Stomach (tissue), 9 donors: Measurements from ENCODE around the gene DLG3. TPM values are rescaled to one million over a fixed set of nuclear protein-coding genes. Genes with fewer than 3 reads are reported as not detected.

ENCODE experiments used
- DNase-seq, 2 donors: peaks; one replicate each; pipeline versions ENCODE4 v3.0.0 to v3.0.0-alpha.2; 2013 to 2019
- H3K27ac ChIP-seq, 5 donors: fragments of 200-600 bp in 4 of 5; sonication (generic) in 4 of 5; one replicate each; pipeline ENCODE4 v1.5.1; 2013 to 2019; ENCODE audit warnings: mild to moderate bottlenecking in 1 of 5, moderate library complexity in 1 of 5
- H3K27me3 ChIP-seq, 3 donors: fragments of 200-600 bp; sonication (generic); one replicate each; pipeline ENCODE4 v1.5.1; 2017 to 2019; ENCODE audit warnings: mixed run types in 1 of 3
- H3K36me3 ChIP-seq, 4 donors: fragments of 200-600 bp; sonication (generic); 1 replicate in 3 of 4; 2 replicates in 1 of 4; pipeline ENCODE4 v1.5.1; 2016 to 2019
- H3K4me1 ChIP-seq, 4 donors: fragments of 200-600 bp; sonication (generic); one replicate each; pipeline ENCODE4 v1.5.1; 2016 to 2019
- H3K4me3 ChIP-seq, 4 donors: fragments of 200-600 bp; sonication (generic) in 3 of 4; one replicate each; pipeline ENCODE4 v1.5.1; 2016 to 2019; ENCODE audit warnings: mild to moderate bottlenecking in 1 of 4
- H3K9me3 ChIP-seq, 4 donors: fragments of 200-600 bp; sonication (generic); one replicate each; pipeline ENCODE4 v1.5.1; 2016 to 2019
- EP300 ChIP-seq: sonication (generic); formaldehyde crosslinking; IDR thresholded peaks from one replicate; pipeline ENCODE4 v1.6.1; 2017; ENCODE audit warnings: antibody characterized with exemption
- POLR2A ChIP-seq, 4 donors: fragments of 450-650 bp; IDR thresholded peaks; one replicate each; pipeline ENCODE4 v1.6.1; 2016; ENCODE audit warnings: antibody characterized with exemption in 4 of 4, control low read depth in 2 of 4, mild to moderate bottlenecking in 1 of 4, moderate library complexity in 1 of 4
- POLR2AphosphoS5 ChIP-seq, 3 donors: sonication (generic); formaldehyde crosslinking; IDR thresholded peaks; one replicate each; pipeline ENCODE4 v1.6.1; 2016; ENCODE audit warnings: antibody characterized with exemption in 3 of 3
- WGBS, 5 donors: extraction: QIAGEN DNeasy Blood & Tissue Kit in 3 of 5; methylation state at CpG; one replicate each; pipeline versions ENCODE4 v1.1.5 to v1.1.7; 2013 to 2018; 5-methylcytosine and 5-hydroxymethylcytosine counted together
- intact Hi-C: fragments of 100-400 bp; cut with DNase I; formaldehyde crosslinking; loops from one replicate; pipeline ENCODE4 v1.15.1; 2023; ENCODE audit warnings: low total_unique reads
- polyA plus RNA-seq, 3 donors: library from polyadenylated mRNA; stranded (reverse); fragments of 200-250 nt; gene quantifications; one replicate each; pipeline ENCODE4 v1.2.3, GENCODE V29; 2013
- total RNA-seq, 5 donors: library from RNA; depleted of rRNA; stranded (reverse); fragments of >200 nt; gene quantifications; one replicate each; pipeline versions ENCODE4 v1.1.0 to v1.2.3, GENCODE V29; 2014 to 2016
- TF ChIP-seq, protein P1 (sequence below), 7 experiments: fragments of 450-650 bp in 4 of 7; fragments of 200-600 bp in 3 of 7; sonication (generic) in 3 of 7; IDR thresholded peaks; one replicate each; pipeline ENCODE4 v1.5.1; 2016 to 2019; ENCODE audit warnings: antibody characterized with exemption in 7 of 7, control low read depth in 2 of 7, mild to moderate bottlenecking in 1 of 7
- donor health status: healthy with polysubstance abuse.
- donor health status: Bipolar disorder and iron deficiency.
- donor health status: healthy.

DLG3 gene
- total and polyA plus RNA-seq, 8 donors, result 11.7 to 44.8 (median 21.6) TPM

DNA sequence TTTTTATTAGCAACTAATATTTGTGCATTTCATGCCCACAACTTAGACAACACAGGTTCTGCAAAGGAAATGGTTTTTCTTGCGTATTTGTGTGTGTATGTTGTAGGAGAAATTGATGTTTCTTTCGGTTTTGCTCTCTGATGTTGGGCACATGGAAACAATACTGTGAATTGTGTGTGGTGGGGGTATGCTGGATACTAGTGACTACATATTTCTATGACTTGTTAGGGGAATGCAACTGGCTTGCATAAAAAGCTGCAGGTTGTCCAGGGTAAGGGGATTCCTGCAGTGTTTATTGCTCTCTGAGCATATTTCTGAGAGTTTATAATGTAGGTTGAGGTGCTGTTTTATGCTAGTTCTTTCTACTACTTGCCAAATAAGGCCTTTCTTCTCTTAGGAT lies 11.6 kb downstream of the DLG3 start:
- intact Hi-C loops, result no loop called here
- peaks cover 0 to 39% (median 13%) of the 10 kb centered on the region in 4 donors for H3K4me1 ChIP-seq
- WGBS, 5 donors, result 6 to 31% (median 23%) methylated on average over 2 of the region's 2 CpGs

DNA sequence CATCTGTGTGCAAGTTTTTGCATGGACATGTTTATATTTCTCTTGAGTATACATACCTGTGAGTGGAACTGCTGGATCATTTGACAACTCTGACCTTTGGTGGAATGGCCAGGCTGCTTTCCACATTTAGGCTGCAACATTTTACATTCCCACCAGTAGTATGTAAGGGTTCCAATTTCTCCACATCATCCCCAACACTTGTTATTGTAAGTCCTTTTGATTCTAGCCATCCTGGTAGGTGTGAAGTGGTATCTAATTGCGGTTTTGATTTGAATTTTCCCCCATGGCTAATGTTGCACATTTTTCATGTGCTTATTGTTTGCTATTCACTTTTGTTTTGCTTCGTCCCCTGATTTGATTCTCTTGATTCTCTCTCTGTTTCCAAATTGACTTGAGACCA lies 16.4 kb downstream of the DLG3 start:
- 72 to 100% (median 93%) methylated on average over 2 of the region's 2 CpGs for WGBS, 5 donors
- intact Hi-C loops, result no loop called here
- Histone ChIP-seq H3K4me1 (peaks cover 0 to 15% (median 5%) of the 10 kb centered on the region in 4 donors), H3K27ac (no peak overlapping the region), H3K9me3 (no peaks in the 10 kb centered on the region), H3K36me3 (peaks cover 0 to 3% (median 0%) of the 10 kb centered on the region in 4 donors), H3K27me3 (peaks cover 0 to 4% (median 0%) of the 10 kb centered on the region in 3 donors), H3K4me3 (no peak overlapping the region)
- no peak for DNase-seq
- TF ChIP-seq, protein P1, sequence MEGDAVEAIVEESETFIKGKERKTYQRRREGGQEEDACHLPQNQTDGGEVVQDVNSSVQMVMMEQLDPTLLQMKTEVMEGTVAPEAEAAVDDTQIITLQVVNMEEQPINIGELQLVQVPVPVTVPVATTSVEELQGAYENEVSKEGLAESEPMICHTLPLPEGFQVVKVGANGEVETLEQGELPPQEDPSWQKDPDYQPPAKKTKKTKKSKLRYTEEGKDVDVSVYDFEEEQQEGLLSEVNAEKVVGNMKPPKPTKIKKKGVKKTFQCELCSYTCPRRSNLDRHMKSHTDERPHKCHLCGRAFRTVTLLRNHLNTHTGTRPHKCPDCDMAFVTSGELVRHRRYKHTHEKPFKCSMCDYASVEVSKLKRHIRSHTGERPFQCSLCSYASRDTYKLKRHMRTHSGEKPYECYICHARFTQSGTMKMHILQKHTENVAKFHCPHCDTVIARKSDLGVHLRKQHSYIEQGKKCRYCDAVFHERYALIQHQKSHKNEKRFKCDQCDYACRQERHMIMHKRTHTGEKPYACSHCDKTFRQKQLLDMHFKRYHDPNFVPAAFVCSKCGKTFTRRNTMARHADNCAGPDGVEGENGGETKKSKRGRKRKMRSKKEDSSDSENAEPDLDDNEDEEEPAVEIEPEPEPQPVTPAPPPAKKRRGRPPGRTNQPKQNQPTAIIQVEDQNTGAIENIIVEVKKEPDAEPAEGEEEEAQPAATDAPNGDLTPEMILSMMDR (IDR thresholded peaks at IDR 0.05), result no peak
- TF ChIP-seq POLR2A (IDR thresholded peaks at IDR 0.05) (no peak), POLR2AphosphoS5 (IDR thresholded peaks at IDR 0.05) (no peak), EP300 (no peak)

More for the DNA sequence above, 11.6 kb downstream of the DLG3 start:
- Histone ChIP-seq H3K4me3 (peak overlapping the region; percentile 52 to 64 (median 55)), H3K27ac (peak overlapping the region in 4 of 5 donors; percentile 90 to 93 (median 91)), H3K27me3 (peaks cover 0 to 19% (median 12%) of the 10 kb centered on the region in 3 donors), H3K9me3 (no peaks in the 10 kb centered on the region), H3K36me3 (peaks cover 0 to 3% (median 0%) of the 10 kb centered on the region in 4 donors)
- TF ChIP-seq EP300, result no peak
- TF ChIP-seq POLR2AphosphoS5 (IDR thresholded peaks at IDR 0.05), result no peak
- TF ChIP-seq POLR2A (IDR thresholded peaks at IDR 0.05), result no peak
- TF ChIP-seq, protein P1 (IDR thresholded peaks at IDR 0.05), result no peak
- no peak for DNase-seq

DNA sequence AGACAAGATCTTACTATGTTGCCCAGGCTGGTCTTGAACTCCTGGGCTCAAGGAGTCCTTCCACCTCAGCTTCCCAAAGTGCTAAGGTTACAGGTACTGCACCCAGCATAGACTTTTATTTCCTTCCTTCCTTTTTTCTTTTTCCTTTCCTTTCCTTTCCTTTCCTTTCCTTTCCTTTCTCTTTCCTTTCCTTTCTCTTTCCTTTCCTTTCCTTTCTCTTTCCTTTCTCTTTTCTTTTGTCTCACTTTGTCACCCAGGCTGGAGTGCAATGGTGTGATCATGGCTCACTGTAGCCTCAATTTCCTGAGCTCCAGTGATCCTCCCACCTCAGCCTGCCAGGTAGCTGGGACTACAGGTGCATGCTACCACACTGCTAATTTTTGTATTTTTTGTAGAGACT lies 19.4 kb downstream of the DLG3 start:
- DNase-seq, result no peak
- Histone ChIP-seq H3K4me1 (peaks cover 0 to 5% (median 1%) of the 10 kb centered on the region in 4 donors), H3K36me3 (peaks cover 0 to 3% (median 0%) of the 10 kb centered on the region in 4 donors), H3K9me3 (no peaks in the 10 kb centered on the region), H3K27ac (no peak overlapping the region), H3K27me3 (no peaks in the 10 kb centered on the region), H3K4me3 (no peak overlapping the region)
- intact Hi-C loops, result no loop called here
- TF ChIP-seq POLR2A (IDR thresholded peaks at IDR 0.05) (no peak), EP300 (no peak), POLR2AphosphoS5 (IDR thresholded peaks at IDR 0.05) (no peak)
- TF ChIP-seq, protein P1 (IDR thresholded peaks at IDR 0.05), result no peak

DNA sequence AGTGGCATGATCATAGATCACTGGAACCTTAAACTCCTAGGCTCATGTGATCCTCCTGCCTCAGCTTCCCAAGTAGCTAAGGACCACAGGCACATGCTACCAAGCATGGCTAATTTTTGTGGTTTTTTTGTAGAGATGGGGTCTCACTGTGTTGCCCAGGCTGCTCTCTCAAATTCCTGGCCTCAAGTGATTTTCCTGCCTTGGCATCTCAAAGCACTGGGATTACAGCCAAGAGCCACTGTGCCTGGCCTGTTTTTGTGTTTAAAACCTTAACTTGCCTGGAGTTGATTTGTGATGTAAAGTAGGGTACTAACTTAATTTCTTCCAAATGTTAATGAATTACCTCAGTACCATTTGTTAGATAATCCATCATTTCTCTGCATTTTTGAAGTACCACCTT lies 22.3 kb downstream of the DLG3 start:
- intact Hi-C loops, result no loop called here
- Histone ChIP-seq H3K4me3 (no peak overlapping the region), H3K27ac (no peak overlapping the region), H3K4me1 (peaks cover 0 to 5% (median 0%) of the 10 kb centered on the region in 4 donors), H3K27me3 (no peaks in the 10 kb centered on the region), H3K9me3 (no peaks in the 10 kb centered on the region), H3K36me3 (no peaks in the 10 kb centered on the region)
- no peak for DNase-seq
- TF ChIP-seq, protein P1 (IDR thresholded peaks at IDR 0.05), result no peak
- TF ChIP-seq POLR2AphosphoS5 (IDR thresholded peaks at IDR 0.05) (no peak), POLR2A (IDR thresholded peaks at IDR 0.05) (no peak), EP300 (no peak)
